Dendritic cell treated with granulocyte-macrophage colony-stimulating factor and Interleukin-4, amounts not matched to agents 40 ng/mL and 50 ng/mL, for 4 days (primary cell): ENCODE data around the gene CELF1.
"Not testable (repeated sequence)": the region's sequence is repeated elsewhere in the genome, so short reads cannot be mapped to it uniquely, and the experiment has no call there.

Experiments
- H3K27ac Mint-ChIP-seq: one replicate; pipeline ENCODE4 v1.8.0; 2022; ENCODE audit warnings: mild to moderate bottlenecking, mixed read lengths
- H3K27me3 Mint-ChIP-seq: one replicate; pipeline ENCODE4 v1.8.0; 2022; ENCODE audit warnings: mild to moderate bottlenecking, mixed read lengths
- H3K36me3 Mint-ChIP-seq: one replicate; pipeline ENCODE4 v1.8.0; 2022; ENCODE audit warnings: low read depth, mixed read lengths
- H3K4me1 Mint-ChIP-seq: one replicate; pipeline ENCODE4 v1.8.0; 2022; ENCODE audit warnings: low read depth, mixed read lengths
- H3K4me3 Mint-ChIP-seq: one replicate; pipeline ENCODE4 v1.8.0; 2022; ENCODE audit warnings: mild to moderate bottlenecking, moderate library complexity, mixed read lengths
- H3K9me3 Mint-ChIP-seq: one replicate; pipeline ENCODE4 v1.8.0; 2022; ENCODE audit warnings: mixed read lengths
- intact Hi-C: fragments of 100-400 bp; cut with micrococcal nuclease; formaldehyde crosslinking; loops from one replicate; pipeline ENCODE4 v1.15.0; 2022

CELF1 gene

GRCh38 chr11:47464483-47464882, 88.4 kb downstream of the CELF1 start:
- intact Hi-C loops = no loop called here
- Mint-ChIP-seq H3K27me3 (no peaks in the 10 kb centered on the region), H3K4me3 (no peak overlapping the region), H3K9me3 (no peaks in the 10 kb centered on the region), H3K36me3 (peaks cover 98% of the 10 kb centered on the region), H3K4me1 (peaks cover 31% of the 10 kb centered on the region), H3K27ac (no peak overlapping the region)

- no peaks in the 10 kb centered on the region for H3K27me3 Mint-ChIP-seq
Observed at GRCh38 chr11:47461876-47462275, 91.1 kb downstream of the CELF1 start.

GRCh38 chr11:47460571-47461235, 92.2 kb downstream of the CELF1 start:
- Mint-ChIP-seq H3K4me3 (no peak overlapping the region), H3K27me3 (no peaks in the 10 kb centered on the region), H3K4me1 (peaks cover 5% of the 10 kb centered on the region), H3K27ac (no peak overlapping the region), H3K36me3 (peaks cover 80% of the 10 kb centered on the region), H3K9me3 (no peaks in the 10 kb centered on the region)
- intact Hi-C loops = no loop called here

More at GRCh38 chr11:47461876-47462275, 91.1 kb downstream of the CELF1 start:
- Mint-ChIP-seq H3K27ac (no peak overlapping the region), H3K9me3 (no peaks in the 10 kb centered on the region), H3K36me3 (peaks cover 85% of the 10 kb centered on the region), H3K4me3 (no peak overlapping the region), H3K4me1 (peaks cover 7% of the 10 kb centered on the region)
- intact Hi-C loops = no loop called here

- H3K4me1 Mint-ChIP-seq, H3K27me3 Mint-ChIP-seq, H3K4me3 Mint-ChIP-seq, intact Hi-C loops, H3K9me3 Mint-ChIP-seq, H3K27ac Mint-ChIP-seq: not testable (repeated sequence)
- H3K36me3 Mint-ChIP-seq = peaks cover 30% of the 10 kb centered on the region
Observed at GRCh38 chr11:47454258-47454671, 98.7 kb downstream of the CELF1 start.

GRCh38 chr11:47453365-47453764, 99.6 kb downstream of the CELF1 start:
- Mint-ChIP-seq H3K36me3 (peaks cover 27% of the 10 kb centered on the region), H3K9me3 (no peaks in the 10 kb centered on the region), H3K27me3 (no peaks in the 10 kb centered on the region), H3K4me1 (peaks cover 7% of the 10 kb centered on the region), H3K4me3 (no peak overlapping the region), H3K27ac (no peak overlapping the region)
- intact Hi-C loops = no loop called here

GRCh38 chr11:47451990-47452389, 100.9 kb downstream of the CELF1 start:
- Mint-ChIP-seq H3K4me1 (peaks cover 7% of the 10 kb centered on the region), H3K36me3 (peaks cover 37% of the 10 kb centered on the region), H3K4me3 (no peak overlapping the region), H3K27ac (no peak overlapping the region), H3K27me3 (no peaks in the 10 kb centered on the region), H3K9me3 (no peaks in the 10 kb centered on the region)
- intact Hi-C loops = no loop called here

- Mint-ChIP-seq H3K9me3 (no peaks in the 10 kb centered on the region), H3K27ac (no peak overlapping the region), H3K27me3 (no peaks in the 10 kb centered on the region), H3K4me3 (no peak overlapping the region), H3K36me3 (peaks cover 37% of the 10 kb centered on the region), H3K4me1 (peaks cover 7% of the 10 kb centered on the region)
- intact Hi-C loops = no loop called here
Observed at GRCh38 chr11:47451436-47451835, 101.5 kb downstream of the CELF1 start.

GRCh38 chr11:47449541-47449940, 103.4 kb downstream of the CELF1 start:
- H3K9me3 Mint-ChIP-seq = no peaks in the 10 kb centered on the region
- no peak overlapping the region for H3K27ac Mint-ChIP-seq
- no peaks in the 10 kb centered on the region for H3K27me3 Mint-ChIP-seq
- H3K4me1 Mint-ChIP-seq = peaks cover 1% of the 10 kb centered on the region
- no peak overlapping the region for H3K4me3 Mint-ChIP-seq
- peaks cover 30% of the 10 kb centered on the region for H3K36me3 Mint-ChIP-seq
- intact Hi-C loops = no loop called here

- intact Hi-C loops = no loop called here
- Mint-ChIP-seq H3K27ac (no peak within 1 kb of the TSS), H3K27me3 (no peaks in the 10 kb centered on the region), H3K9me3 (no peaks in the 10 kb centered on the region), H3K4me1 (no peaks in the 10 kb centered on the region), H3K4me3 (no peak within 1 kb of the TSS), H3K36me3 (peaks cover 25% of the 10 kb centered on the region)
Observed at GRCh38 chr11:47448566-47449427, 104.1 kb downstream of the CELF1 start, which contains the start of gene RAPSN. RAPSN (minus strand) TSS chr11:47449136; CDS start chr11:47448964, 172 bp downstream.

- Mint-ChIP-seq H3K9me3 (no peaks in the 10 kb centered on the region), H3K36me3 (peaks cover 22% of the 10 kb centered on the region), H3K27ac (no peak overlapping the region), H3K27me3 (no peaks in the 10 kb centered on the region), H3K4me3 (no peak overlapping the region), H3K4me1 (no peaks in the 10 kb centered on the region)
- intact Hi-C loops = no loop called here
Observed at GRCh38 chr11:47447906-47448305, 105.0 kb downstream of the CELF1 start.

- Mint-ChIP-seq H3K27me3 (no peaks in the 10 kb centered on the region), H3K36me3 (peaks cover 18% of the 10 kb centered on the region), H3K9me3 (no peaks in the 10 kb centered on the region), H3K27ac (no peak overlapping the region), H3K4me3 (no peak overlapping the region), H3K4me1 (no peaks in the 10 kb centered on the region)
- intact Hi-C loops = no loop called here
Observed at GRCh38 chr11:47446833-47447232, 106.1 kb downstream of the CELF1 start.

- no peak overlapping the region for H3K4me3 Mint-ChIP-seq
- H3K36me3 Mint-ChIP-seq = peaks cover 23% of the 10 kb centered on the region
- H3K9me3 Mint-ChIP-seq = no peaks in the 10 kb centered on the region
- no peak overlapping the region for H3K27ac Mint-ChIP-seq
- no peaks in the 10 kb centered on the region for H3K4me1 Mint-ChIP-seq
- no peaks in the 10 kb centered on the region for H3K27me3 Mint-ChIP-seq
- intact Hi-C loops = no loop called here
Observed at GRCh38 chr11:47445840-47446239, 107.1 kb downstream of the CELF1 start.

- Mint-ChIP-seq H3K9me3 (no peaks in the 10 kb centered on the region), H3K36me3 (peaks cover 21% of the 10 kb centered on the region), H3K4me1 (no peaks in the 10 kb centered on the region), H3K27me3 (no peaks in the 10 kb centered on the region), H3K4me3 (no peak overlapping the region), H3K27ac (no peak overlapping the region)
- intact Hi-C loops = no loop called here
Observed at GRCh38 chr11:47443817-47444216, 109.1 kb downstream of the CELF1 start.

GRCh38 chr11:47443028-47443700, 109.8 kb downstream of the CELF1 start:
- intact Hi-C loops = no loop called here
- Mint-ChIP-seq H3K4me1 (no peaks in the 10 kb centered on the region), H3K4me3 (no peak overlapping the region), H3K9me3 (no peaks in the 10 kb centered on the region), H3K36me3 (peaks cover 16% of the 10 kb centered on the region), H3K27ac (no peak overlapping the region), H3K27me3 (no peaks in the 10 kb centered on the region)
